Medulla oblongata (tissue), 1 donor: ENCODE results near the gene NUDT6.
"Not testable (repeated sequence)": the region's sequence is repeated elsewhere in the genome, so short reads cannot be mapped to it uniquely, and the experiment has no call there.

ENCODE experiments used
- DNase-seq: peaks from one replicate; pipeline ENCODE4 v3.0.0-alpha.2; 2015; ENCODE audit errors: extremely low spot score

NUDT6 gene

GRCh38 chr4:122875949-122876348 is 46.4 kb downstream of the NUDT6 start:
- DNase-seq, result no peak

- no peak for DNase-seq
These were observed 48.4 kb downstream of the NUDT6 start for GRCh38 chr4:122873821-122874593.

GRCh38 chr4:122873146-122873545 is 49.3 kb downstream of the NUDT6 start:
- no peak for DNase-seq

- DNase-seq, result not testable (repeated sequence)
These were observed 54.2 kb downstream of the NUDT6 start for GRCh38 chr4:122868235-122868634.

GRCh38 chr4:122865425-122865824 is 57.0 kb downstream of the NUDT6 start:
- no peak for DNase-seq

GRCh38 chr4:122863639-122864038 is 58.8 kb downstream of the NUDT6 start:
- no peak for DNase-seq

GRCh38 chr4:122861172-122861943 is 61.0 kb downstream of the NUDT6 start:
- no peak for DNase-seq

- no peak for DNase-seq
These were observed 63.7 kb downstream of the NUDT6 start for GRCh38 chr4:122858705-122859104.

- no peak for DNase-seq
These were observed 65.2 kb downstream of the NUDT6 start for GRCh38 chr4:122857160-122857559.

- peak; percentile 40 for DNase-seq
These were observed 67.0 kb downstream of the NUDT6 start for GRCh38 chr4:122855353-122855890.

GRCh38 chr4:122854447-122855352 is 67.7 kb downstream of the NUDT6 start:
- peak; percentile 91 for DNase-seq

- DNase-seq, result no peak
These were observed 70.8 kb downstream of the NUDT6 start for GRCh38 chr4:122851568-122851967.

GRCh38 chr4:122849789-122850188 is 72.6 kb downstream of the NUDT6 start:
- DNase-seq, result not testable (repeated sequence)

- DNase-seq, result no peak
These were observed 74.5 kb downstream of the NUDT6 start for GRCh38 chr4:122847931-122848330.

GRCh38 chr4:122845760-122846159 is 76.6 kb downstream of the NUDT6 start:
- DNase-seq, result no peak

GRCh38 chr4:122845066-122845465 is 77.3 kb downstream of the NUDT6 start:
- no peak for DNase-seq

- DNase-seq, result not testable (repeated sequence)
These were observed 78.0 kb downstream of the NUDT6 start for GRCh38 chr4:122844391-122844790.

- no peak for DNase-seq
These were observed 79.3 kb downstream of the NUDT6 start for GRCh38 chr4:122842984-122843531.
